Fibroblast of villous mesenchyme (primary cell): ENCODE data around the gene TMEM121B. TPM values are rescaled to one million over a fixed set of nuclear protein-coding genes. Genes with fewer than 3 reads are reported as not detected.

Experiments used
- DNase-seq: peaks from one replicate; pipeline ENCODE4 v3.0.0-alpha.2; 2010; ENCODE audit warnings: low read depth
- H3K4me3 ChIP-seq: 2 replicates; pipeline ENCODE4 v1.5.1; 2011; ENCODE audit warnings: low read depth, mild to moderate bottlenecking, low read length
- total RNA-seq: library from RNA; depleted of rRNA; stranded (reverse); fragments of >200 nt; gene quantifications from 2 replicates; pipeline ENCODE4 v1.2.3, GENCODE V29; 2012
- TF ChIP-seq, protein P1 (sequence below): IDR thresholded peaks from 2 replicates; pipeline ENCODE4 v1.5.1; 2012; ENCODE audit warnings: low read depth, mild to moderate bottlenecking, low read length; ENCODE audit not compliant: insufficient read depth

Gene TMEM121B
- total RNA-seq, 1 donor, result under 0.01 TPM

DNA sequence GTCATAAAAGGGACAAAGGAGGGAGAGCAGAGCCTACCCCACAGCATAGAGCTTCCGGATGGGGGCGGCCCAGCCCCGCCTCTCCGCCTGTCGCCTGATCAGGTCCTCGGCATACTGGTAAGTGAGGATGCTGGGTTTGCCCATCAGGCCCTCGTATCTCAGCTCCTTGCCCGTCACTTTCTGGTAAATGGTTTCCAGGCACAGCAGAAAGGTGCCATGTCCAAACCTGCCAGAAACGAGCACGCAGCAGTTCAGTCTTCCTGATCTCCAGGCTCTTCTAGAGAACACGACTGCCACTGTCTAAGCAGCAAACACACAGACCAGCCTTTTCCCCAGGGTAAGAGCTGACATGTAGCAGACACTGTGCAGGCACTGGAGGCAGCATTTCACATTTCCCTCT lies 17.4 kb upstream of the TMEM121B start:
- H3K4me3 ChIP-seq, result no peak overlapping the region
- DNase-seq, result no peak
- TF ChIP-seq, protein P1, sequence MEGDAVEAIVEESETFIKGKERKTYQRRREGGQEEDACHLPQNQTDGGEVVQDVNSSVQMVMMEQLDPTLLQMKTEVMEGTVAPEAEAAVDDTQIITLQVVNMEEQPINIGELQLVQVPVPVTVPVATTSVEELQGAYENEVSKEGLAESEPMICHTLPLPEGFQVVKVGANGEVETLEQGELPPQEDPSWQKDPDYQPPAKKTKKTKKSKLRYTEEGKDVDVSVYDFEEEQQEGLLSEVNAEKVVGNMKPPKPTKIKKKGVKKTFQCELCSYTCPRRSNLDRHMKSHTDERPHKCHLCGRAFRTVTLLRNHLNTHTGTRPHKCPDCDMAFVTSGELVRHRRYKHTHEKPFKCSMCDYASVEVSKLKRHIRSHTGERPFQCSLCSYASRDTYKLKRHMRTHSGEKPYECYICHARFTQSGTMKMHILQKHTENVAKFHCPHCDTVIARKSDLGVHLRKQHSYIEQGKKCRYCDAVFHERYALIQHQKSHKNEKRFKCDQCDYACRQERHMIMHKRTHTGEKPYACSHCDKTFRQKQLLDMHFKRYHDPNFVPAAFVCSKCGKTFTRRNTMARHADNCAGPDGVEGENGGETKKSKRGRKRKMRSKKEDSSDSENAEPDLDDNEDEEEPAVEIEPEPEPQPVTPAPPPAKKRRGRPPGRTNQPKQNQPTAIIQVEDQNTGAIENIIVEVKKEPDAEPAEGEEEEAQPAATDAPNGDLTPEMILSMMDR, result no peak

DNA sequence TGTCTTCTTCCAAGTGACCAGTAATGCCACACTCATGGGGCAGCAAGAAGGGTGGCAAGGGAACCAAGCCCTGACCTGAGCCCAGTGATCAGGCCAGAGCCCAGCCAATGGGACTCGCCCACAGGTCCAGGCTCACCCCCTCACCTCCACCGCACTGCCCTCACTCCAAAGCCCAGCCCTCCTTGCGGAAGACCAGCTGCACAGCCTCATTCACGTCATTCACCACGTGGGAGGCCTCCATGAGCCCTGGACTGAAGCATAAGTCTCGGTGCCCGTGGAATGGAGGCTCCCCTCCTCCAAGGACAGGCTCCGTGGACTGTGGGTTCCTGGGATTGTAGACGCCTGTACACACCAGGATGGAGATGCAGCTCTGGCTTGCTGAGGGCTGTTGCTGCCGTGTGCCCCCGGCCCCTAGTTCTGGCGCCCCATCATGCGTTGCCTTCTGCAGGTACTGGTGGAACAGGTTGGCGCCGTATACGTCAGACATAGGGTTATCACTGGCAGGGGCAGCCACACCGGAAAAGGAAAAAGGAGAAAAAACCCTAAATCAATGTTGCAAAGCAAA lies 16.8 kb upstream of the TMEM121B start:
- TF ChIP-seq, protein P1, result no peak
- H3K4me3 ChIP-seq, result no peak overlapping the region
- no peak for DNase-seq

DNA sequence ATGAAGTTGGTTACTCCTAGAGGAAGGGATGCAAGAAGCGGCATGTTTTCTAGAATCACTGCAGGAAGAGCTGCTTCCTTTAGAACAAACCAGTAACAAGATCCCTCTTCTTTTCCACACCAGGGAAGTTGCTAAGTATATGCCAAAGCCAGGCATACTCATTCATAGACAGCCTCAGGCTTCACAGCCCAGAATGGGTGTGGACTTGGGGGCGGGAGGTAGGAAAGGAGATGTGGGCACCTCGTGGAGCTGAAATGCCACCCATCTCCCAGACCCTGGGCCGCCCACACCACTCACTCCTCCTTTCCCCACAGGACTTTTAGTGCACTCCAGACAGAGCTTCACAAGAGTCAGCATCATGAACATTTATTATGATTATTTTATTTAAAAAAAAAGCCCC lies 16.0 kb upstream of the TMEM121B start:
- no peak for DNase-seq
- TF ChIP-seq, protein P1, result no peak

DNA sequence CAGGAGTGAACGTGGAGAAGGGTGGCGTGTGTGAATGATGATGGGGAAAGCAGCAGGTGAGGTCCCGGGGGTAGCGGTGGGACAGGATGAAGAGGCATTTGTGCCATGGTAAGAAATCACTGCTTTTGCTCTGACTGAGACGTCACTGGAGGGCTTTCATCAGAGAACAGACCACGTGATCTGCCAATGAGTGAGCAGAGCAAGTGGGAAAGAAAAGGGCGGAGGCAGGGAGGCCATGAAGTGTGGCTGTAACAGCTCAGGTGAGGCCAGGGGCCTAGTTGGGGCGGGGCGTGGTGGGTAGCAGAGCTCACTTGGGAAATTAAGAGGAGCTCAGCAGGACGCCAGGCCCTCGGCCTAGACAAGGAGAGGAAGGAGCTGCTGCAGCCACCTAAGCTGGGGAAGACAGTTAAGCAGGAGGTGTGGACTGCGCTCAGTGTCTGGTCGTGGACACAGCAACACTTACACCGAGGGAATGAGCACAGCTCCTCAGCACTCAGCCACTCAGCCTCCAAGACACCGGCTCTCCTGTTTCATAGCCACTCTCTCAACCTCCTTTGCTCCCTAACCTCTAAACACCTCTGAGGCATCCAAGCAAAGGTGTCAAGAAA lies 14.1 kb upstream of the TMEM121B start:
- H3K4me3 ChIP-seq, result no peak overlapping the region
- TF ChIP-seq, protein P1, result no peak
- no peak for DNase-seq

More for the DNA sequence above, 16.0 kb upstream of the TMEM121B start:
- no peak overlapping the region for H3K4me3 ChIP-seq

DNA sequence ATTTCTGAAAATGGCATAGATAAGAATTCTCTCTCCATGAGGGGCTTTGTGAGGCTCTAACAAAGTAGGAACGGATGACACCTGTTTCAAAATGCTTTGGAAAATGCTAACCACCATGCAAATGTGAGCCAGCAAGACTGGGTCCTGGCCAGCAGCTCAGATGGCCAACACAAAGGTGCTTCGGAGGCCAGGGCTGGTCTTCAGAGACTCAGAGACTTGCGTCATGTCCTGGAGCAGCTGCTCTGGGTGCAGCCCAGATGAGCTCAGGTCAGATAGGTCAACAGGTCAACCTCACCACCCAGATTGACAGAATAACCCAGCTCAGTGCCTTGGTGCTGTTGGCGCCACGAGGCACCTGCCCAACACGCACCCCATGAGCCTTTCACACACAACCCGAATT lies 12.0 kb upstream of the TMEM121B start:
- TF ChIP-seq, protein P1, result no peak
- no peak for DNase-seq
- no peak overlapping the region for H3K4me3 ChIP-seq

DNA sequence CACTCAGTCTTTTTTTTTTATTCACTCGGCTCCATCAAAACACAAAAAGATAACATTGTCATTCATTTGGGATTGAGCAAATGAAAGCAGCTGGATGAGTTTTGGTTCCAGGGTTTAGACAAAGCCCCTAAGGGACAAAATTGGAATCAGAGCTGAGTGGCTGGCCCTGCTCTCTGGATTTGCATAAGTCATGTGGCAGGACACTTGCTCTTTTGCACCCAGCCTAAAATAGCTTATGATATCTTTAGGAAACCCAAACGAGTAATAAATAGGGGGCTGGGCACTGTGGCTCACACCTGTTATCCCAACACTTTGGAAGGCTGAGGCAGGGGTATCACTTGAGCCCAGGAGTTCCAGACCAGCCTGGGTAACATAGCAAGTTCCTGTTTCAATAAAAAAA lies 11.0 kb upstream of the TMEM121B start:
- TF ChIP-seq, protein P1, result no peak
- no peak overlapping the region for H3K4me3 ChIP-seq
- no peak for DNase-seq

DNA sequence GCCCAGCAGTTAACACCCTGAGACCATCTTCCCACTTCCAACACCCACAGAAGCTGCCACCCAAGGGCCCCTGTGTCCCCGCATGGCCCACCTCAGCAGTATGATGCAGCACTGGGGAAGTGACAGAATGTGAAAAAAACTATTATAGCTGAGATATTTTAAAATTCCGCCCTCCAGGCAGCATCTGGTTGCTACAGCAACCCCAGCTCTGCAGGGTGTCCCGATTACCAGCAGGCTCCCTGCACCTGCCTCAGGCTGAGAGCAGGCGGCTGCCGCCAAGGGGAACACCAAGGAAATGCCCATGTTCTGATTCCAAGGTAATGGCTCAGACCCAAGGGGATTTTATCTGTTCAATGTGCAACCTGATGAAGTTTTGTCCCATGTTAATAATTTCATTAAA lies 10.5 kb upstream of the TMEM121B start:
- H3K4me3 ChIP-seq, result no peak overlapping the region
- no peak for DNase-seq
- TF ChIP-seq, protein P1, result no peak
